HK-2 (cell line): Measurements from ENCODE around the gene ANO4.
"Not testable (repeated sequence)": the region's sequence is repeated elsewhere in the genome, so short reads cannot be mapped to it uniquely, and the experiment has no call there.

Experiments
- DNase-seq: peaks from one replicate; pipeline ENCODE4 v3.0.0-alpha.2; 2018; ENCODE audit not compliant: unreplicated experiment

ANO4 gene

DNA sequence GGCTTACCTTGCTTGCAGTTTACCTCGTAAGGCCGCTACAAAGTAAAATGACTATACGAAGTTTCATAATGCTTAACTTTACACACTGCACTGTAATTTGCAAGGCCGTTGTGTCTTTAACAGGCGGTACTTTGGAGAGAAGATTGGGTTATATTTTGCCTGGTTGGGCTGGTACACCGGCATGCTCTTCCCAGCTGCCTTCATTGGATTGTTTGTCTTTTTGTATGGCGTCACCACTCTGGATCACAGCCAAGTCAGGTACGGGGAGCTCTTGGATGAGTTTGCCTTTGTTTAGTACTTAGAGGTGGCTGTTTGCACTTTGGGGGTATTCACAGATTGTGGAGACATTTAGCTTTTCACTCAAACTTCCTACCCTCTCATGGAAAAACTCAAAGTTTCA, 247.6 kb downstream of the ANO4 start:
- no peak for DNase-seq

DNA sequence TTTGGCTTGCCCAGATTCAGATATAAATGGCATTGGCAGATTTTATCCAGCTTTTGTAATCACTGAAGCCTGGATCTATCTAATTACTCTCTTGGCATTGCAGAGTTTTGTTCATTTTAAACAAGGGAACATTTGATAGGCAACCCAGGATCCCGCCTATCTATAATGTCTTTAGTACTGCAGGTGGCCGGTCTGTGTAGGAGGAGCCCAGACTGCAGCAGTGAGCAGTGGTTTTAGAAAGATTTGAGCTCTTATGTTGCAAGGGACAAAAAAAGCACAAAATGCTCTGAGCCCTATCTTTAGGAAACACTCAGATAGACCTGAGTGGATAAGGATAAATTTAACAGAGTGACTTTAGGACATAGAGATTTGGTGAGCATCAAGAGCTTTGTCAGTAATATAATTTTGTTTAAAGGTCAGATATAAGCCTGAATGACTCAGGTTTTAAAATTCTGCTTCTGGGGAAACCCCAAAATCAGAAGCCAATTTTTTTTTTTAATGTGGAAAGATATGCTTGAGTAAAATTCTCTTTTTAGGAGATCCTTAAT, 250.0 kb downstream of the ANO4 start:
- DNase-seq = no peak

DNA sequence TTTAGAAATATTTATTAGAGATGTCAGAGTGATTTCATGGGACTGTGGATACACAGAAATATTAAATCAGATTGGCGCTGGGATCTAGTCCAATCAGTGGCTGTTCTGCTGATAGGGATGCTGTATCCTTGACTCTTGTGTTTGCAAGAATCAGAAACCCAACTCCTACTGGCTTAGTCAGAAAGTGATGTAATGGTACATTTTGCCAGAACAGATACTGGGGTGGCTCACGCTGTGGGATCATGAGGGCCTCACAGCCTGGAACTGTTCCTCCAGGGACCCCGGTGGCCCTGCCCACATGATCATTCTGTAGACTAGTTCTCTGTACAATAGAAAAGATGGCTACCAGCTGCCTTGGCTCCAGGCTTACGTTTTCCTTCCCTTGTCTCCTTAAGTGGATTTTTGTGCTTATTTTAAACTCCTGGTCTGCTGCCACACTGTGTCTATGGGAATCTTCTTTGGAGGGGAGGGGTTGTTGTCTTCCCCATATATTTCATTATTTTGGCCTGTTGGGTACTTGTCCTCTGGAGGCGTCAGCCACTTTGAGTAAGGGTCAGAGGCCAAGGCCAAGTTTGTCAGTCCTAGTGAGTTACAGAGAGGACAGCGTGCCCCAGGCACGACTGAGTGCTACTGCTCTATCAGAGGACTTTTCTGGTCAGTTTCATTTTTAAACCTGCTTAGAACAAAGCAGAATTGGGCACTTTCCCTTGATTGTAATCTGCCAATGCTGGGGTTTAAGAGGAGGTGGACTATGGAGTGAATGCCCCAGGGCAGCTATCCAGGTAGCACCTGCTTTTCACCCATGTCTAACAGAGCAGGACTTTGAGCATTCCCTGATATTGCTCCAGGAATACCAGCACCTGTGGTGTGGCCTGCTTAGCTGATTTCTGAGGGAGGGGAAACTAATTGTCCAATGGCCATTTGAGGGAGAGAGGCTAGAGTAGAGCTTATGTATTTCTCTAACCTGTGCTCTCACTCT, 251.2 kb downstream of the ANO4 start:
- no peak for DNase-seq

DNA sequence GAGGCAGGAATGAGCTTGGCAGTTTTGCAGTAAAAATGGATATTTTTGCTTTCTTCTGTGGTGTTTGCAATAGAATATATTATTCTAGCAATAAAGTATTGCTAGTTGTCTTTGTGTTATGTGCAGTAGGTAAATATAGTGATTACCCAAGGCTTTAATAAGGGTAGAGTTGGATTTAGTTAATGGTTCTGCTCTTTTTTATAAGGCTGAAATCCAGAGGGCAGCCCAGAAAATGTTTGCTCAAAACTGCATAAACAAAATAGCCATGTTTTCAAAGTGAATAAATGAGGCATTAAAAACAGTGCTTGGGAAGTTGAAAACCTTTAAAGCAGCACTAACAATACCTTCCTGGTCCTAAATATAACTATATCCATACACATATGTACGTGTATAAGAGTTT, 253.1 kb downstream of the ANO4 start:
- DNase-seq = no peak

DNA sequence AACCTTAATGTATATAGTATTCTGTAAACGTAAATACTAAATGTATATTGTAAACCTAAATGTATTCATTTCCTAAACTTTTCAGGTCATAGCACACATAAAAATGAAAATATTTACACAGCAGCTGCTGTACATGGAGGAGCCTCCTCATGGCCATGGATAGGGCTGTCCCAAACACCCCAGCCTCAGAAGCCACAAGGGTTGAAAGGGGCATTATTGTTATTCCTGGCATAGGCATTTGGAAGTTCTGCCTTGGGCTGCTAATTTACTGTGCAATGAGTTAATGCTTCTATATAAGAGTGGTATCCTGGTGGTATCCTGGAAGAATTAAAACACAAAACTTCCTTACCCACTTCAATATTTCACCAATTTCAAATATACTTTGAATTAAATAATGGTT, 256.1 kb downstream of the ANO4 start:
- DNase-seq = no peak

DNA sequence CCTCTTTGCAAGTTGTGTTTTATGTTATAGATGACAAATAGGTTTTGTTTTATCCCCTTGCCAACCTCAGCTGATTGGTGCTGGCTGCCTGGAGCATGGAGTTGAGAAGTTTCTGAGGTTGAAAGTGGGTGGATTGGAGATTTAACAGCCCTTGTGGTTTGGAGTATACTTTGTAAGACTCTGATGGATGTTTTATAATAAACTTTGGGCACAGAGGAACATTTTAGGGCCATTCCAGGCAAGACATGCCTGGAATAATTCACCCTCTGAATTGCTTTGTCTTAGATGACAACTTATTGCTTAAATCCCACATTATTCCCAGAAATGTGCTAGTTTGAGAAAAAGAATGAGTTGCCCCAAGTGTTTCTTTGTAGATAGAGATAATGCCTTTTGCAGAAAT, 256.6 kb downstream of the ANO4 start:
- DNase-seq = no peak

DNA sequence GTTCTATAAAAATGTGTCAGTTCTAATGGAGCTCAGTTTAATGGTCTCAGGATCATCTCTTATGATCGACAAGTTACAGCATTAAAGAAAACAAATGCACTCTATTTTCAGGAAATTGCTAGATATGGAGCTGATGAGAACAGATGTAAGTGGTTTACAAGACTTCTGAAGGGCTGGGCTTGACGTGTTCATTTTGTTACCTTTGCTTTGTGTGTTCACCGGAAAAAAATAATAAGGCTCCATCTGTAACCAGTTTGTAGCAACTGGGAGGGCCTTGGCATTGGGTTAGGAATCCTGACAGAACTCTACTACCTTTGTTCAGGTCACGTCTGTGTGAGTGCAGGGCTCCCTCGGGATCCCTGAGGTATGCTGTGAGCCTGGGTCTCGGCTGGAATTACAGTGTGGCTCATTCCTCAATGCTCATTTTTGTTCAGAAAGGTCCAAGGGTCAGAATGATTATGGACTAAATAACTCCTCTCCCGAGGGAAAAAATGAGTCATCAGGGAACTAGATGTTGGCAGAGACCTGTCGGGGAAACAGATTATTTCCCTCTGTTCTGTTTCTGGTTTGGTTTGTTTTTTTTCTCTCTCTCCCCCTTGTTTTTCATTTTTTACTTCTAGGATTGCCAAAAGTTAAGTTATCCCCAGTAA, 257.4 kb downstream of the ANO4 start:
- DNase-seq = peak; percentile 6

DNA sequence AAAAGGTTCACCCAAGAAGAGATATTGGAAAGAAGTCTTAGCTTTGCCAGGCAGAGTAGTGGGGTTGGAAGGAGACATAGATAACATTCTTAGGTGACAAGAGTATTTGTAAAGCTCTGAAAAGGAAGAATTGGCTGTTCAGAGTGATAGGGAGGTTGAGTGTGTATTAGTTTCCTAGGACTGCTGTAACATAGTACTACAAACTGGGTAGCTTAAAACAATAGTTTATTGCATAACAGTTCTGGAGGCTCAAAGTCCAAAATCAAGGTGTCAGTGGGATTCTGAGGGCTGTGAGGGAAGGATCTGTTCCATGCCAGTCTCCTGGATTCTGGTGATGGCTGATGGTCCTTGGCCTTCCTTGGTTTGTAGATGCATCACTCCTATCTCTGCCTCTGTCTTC, 258.6 kb downstream of the ANO4 start:
- DNase-seq = no peak

DNA sequence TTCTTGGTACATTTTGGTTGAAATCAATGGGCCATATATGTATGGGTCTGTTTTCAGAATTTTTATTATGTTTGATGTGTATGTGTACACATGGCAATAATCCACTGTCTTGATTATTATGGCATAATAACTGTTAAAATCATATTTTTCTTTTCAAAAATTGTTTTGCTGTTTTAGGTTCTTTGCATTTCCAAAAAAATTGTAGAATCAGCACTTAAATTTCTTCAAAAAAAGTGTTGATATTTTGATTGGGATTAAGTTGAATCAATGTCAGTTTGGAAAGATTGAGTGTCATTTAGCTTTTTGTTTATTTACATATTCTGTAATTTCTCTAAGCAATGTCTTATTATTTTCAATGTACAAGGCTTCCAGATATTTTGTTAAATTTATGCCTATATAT, 261.4 kb downstream of the ANO4 start:
- DNase-seq = no peak

DNA sequence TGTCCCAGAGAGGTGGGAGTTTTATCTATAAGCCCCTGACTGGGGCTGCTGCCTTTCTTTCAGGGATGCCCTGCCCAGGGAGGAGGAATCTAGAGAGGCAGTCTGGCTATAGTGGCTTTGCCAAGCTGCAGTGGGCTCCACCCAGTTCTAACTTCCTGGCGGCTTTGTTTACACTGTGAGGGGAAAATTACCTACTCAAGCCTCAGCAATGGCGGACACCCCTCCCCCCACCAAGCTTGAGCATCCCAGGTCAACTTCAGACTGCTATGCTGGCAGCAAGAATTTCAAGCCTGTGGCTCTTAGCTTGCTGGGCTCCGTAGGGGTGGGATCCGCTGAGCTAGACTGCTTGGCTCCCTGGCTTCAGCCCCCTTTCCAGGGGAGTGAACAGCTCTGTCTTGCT, 267.9 kb downstream of the ANO4 start:
- not testable (repeated sequence) for DNase-seq

DNA sequence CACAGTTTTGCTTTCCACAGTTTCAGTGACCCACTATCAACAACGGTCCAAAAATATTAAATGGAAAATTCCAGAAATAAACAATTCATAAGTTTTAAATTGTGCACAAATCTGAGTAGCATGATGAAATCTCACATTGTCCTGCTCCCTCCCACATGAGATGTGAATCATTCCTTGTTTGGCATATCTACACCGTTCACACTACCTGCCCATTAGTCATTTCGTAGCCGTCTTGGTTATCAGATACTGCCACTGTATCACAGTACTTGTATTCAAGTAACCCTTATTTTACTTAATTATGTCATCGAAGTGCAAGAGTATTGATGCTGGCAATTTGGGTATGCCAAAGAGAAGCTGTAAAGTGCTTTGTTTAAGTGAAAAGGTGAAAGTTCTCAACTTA, 270.1 kb downstream of the ANO4 start:
- DNase-seq = no peak

DNA sequence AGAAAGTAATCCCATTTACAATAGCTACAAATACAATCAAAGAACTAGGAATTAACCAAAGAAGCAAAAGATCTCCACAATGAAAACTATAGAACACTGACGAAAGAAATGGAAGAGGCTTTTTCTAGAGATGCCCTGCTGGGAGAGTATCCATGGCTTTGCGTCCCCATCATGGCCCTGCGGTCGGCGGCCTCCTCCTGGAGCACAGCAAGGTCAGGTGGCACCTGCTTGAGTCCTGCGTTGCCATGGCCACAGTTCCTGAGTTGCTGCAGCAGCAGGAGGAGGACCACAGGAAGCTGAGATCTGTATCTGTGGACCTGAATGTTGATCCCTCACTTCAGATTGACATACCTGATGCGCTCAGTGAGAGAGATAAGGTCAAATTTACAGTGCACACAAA, 271.9 kb downstream of the ANO4 start:
- DNase-seq = no peak

DNA sequence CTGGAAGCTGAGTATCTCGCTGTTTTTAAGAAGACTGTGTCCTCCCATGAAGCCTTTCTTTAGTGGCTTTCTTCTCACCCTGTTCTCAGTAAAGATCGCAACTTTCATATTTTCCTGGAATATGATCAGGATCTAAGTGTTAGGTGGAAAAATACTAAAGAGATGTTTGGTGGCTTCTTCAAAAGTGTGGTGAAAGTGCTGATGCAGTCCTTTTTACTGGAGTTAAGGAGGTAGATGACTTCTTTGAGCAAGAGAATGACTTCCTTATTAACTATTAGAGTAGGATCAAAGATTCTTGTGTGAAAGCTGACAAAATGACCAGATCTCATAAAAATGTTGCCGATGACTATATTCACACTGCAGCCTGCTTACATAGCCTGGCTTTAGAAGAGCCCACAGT, 273.8 kb downstream of the ANO4 start:
- no peak for DNase-seq

DNA sequence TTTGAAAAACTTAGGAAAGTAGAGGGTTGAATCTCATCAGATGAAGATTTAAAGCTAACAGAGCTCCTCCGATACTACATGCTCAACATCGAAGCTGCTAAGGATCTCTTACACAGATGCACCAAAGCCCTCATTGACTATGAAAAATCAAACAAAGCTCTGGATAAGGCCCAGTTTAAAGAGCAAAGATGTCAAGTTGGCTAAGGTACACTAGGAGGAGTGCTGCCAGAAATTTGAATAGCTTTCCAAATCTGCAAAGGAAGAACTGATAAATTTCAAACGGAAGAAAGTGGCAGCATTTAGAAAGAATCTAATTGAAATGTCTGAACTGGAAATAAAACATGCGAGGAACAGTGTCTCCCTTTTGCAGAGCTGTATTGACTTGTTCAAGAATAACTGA, 274.3 kb downstream of the ANO4 start:
- DNase-seq = no peak

DNA sequence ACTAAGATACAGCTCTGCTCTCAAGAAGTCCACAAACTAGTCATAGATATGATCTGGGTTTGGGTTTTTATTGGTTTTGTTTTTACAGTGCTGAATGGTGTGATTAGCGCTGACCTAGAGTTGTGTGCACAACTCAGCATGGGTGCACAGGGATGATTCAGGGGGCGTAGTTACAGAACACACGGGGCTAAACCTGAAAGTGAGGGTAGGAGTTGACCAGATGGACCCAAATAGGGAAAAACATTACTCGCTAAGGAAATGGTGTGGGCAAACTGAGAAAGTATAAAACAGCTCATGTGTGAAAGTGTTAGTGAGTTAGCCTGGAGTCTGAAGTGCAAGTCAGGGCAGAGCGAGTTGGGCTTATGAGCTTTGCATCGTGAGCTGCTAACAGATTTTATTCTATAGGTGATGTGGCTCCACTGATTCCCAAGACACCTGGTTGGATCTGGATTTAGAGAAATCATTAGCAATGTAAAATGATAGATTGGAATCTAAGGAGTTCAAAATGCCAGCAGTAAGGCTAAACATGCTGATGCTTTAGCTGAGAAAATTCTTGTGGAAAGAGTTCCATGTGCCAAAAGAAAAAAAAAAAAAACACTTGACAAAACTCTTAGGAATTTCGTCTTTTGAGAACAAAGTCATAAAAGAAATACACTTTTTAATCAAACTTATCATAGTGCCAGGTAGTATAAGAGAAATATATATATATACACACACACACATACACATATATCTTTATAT, 280.5 kb downstream of the ANO4 start:
- DNase-seq = no peak

DNA sequence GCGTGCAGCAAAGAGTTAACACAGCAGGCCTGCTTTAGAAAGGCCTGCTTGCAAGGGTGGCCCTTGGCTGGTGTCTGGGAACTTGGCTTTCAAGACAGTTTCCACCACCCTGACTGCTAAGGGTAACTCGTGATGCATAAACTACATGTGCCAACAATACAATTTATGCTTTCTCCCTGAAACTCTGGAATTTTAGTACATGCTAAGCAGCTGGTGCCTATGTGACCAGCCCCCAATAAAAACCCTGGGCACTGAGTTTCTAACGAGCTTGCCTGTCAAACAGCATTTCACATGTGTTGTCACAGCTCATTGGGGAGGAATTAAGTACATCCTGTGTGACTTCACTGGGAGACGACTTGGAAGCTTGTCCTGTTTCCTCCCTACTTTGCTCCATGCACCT, 282.3 kb downstream of the ANO4 start:
- no peak for DNase-seq

DNA sequence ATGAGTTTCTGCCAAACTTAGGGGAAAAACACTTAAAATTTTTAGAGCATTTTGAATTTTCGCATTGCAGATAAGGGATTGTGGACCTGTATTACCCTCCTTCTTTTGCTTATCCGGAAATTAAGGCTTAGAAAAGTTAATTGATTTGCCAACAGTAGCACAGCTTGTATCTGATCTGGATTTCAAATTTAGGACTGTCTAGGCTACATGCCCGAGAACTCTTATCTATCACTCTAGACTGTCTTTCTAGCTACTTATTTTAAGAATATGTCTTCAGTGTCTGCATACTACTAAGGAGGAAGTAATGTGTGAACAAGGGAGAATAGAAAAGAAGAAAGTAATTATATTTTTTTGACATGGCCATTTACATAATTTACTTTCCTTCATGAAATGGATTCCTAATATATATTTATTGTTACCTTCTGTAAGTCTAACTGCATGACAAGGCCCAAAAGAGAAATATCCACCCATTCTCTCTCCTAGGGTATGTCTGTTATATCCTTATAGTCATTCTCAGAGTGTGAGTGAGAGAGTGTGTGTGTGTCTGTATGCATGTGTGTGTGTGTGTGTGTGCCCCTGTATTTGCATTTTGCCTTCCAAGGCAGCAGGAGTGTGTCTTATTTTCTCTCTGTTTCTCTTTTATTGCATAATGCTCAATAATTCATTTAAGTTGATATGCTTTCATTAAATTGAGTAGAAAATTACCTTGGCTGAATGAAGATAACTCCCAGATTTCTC, 283.4 kb downstream of the ANO4 start:
- no peak for DNase-seq

DNA sequence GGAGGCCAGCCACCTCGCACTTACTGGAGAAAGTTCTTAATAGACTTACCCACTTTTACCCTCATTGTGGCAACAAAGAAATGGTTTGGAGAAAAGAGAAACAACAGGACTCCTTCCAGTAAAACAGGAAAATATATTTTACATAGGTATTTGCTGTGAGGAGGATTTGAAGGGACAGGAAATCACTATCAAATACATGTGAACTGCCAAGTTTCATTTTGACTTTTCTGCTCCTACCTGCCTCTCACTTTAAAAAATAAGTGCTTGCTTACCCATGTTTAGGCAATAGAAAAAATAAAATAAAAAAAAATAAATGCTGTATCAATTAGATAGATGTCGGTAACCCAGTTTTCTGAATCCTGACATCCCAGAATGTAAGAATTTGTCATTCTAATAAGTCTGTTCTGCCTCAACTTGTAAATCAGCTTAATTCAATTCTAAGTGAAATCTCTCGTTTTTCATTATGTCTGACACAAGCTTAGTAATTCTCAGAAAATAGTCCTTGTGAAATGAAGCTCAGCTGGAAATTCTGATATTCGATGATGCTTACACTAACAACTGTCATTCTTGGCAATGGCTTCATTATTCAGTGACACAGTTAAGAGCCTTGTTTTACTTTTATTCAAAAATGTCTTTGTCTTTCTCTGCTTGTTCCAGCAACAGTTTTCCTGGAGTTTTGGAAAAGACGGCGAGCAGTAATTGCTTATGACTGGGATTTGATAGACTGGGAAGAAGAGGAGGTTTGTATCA, 284.1 kb downstream of the ANO4 start:
- no peak for DNase-seq

DNA sequence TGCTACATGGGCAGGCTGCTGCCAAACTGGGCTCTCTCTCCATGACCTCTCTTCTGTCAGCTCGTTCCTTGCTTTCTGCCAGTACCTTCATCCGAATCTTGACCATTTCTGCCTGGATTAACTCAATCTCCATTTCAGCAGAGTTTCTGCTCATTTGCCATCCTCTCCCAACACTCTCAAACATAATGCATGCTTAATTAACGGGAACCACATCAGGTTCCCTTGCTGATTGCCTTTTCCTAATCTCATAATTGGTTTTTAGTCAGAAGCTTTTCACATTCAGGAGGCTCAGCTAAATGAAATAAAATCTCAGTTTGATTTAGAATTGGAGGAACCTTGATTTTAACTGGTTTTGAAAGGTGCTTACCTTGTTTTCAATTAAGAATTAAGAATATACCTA, 288.1 kb downstream of the ANO4 start:
- DNase-seq = no peak

DNA sequence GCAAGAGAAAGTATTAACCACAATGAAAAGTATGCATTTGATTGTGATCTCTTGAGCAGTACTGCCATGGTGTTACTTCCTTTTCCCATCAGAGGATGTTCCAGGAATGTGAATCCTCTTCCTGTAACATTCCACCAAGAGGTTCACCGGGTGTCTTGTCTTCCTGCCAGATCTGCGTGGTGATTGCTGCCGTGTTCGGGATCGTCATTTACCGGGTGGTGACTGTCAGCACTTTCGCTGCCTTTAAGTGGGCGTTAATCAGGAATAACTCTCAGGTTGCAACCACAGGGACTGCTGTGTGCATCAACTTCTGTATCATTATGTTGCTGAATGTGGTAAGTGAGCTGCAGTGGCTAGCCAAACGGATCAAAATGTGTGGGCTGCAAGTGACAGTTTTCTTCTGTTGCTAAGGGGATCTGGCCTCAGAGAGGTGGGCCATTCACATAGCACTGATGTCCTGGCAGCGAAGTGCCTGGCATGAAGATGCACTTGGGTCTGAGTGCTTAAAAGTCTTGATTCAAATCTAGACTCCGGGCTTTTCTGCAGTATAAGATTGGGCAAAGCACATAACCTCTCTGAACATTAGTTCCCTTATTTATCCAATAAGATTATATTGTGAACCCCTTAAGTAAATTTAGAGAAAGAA, 292.0 kb downstream of the ANO4 start:
- DNase-seq = peak; percentile 4
